Testis (tissue), 3 donors: ENCODE results near the gene COX4I2. TPM values are rescaled to one million over a fixed set of nuclear protein-coding genes. Genes with fewer than 3 reads are reported as not detected.
A peak's percentile ranks its signal among the peaks of the same experiment; 100 is the strongest.

Experiments
- DNase-seq: peaks from one replicate; pipeline ENCODE4 v3.0.0-alpha.2; 2019
- H3K27ac ChIP-seq, 2 donors: fragments of 200-600 bp; sonication (generic); one replicate each; pipeline ENCODE4 v1.5.1; 2019
- H3K27me3 ChIP-seq: fragments of 200-600 bp; sonication (generic); one replicate; pipeline ENCODE4 v1.5.1; 2019
- H3K36me3 ChIP-seq: fragments of 200-600 bp; sonication (generic); one replicate; pipeline ENCODE4 v1.5.1; 2017; ENCODE audit warnings: low read depth; ENCODE audit errors: missing control alignments
- H3K4me1 ChIP-seq: fragments of 200-600 bp; sonication (generic); one replicate; pipeline ENCODE4 v1.5.1; 2019
- H3K4me3 ChIP-seq, 2 donors: fragments of 200-600 bp; sonication (generic); one replicate each; pipeline ENCODE4 v1.5.1; 2017 to 2019
- H3K9me3 ChIP-seq: fragments of 200-600 bp; sonication (generic); one replicate; pipeline ENCODE4 v1.5.1; 2017
- CTCF ChIP-seq, 3 experiments: fragments of 450-650 bp in 2 of 3; fragments of 200-600 bp in 1 of 3; sonication (generic) in 1 of 3; IDR thresholded peaks; one replicate each; pipeline ENCODE4 v1.5.1; 2016 to 2019; ENCODE audit warnings: antibody characterized with exemption in 3 of 3, mild to moderate bottlenecking in 2 of 3, moderate library complexity in 1 of 3
- POLR2A ChIP-seq: fragments of 450-650 bp; IDR thresholded peaks from one replicate; pipeline ENCODE4 v1.6.1; 2017; ENCODE audit warnings: antibody characterized with exemption, mild to moderate bottlenecking, moderate library complexity
- WGBS, 2 donors: methylation state at CpG; one replicate each; pipeline ENCODE4 v1.1.5; 2018; 5-methylcytosine and 5-hydroxymethylcytosine counted together
- intact Hi-C: fragments of 100-400 bp; cut with DNase I; formaldehyde crosslinking; loops from one replicate; pipeline ENCODE4 v1.15.1; 2023; ENCODE audit warnings: low total_unique reads
- polyA plus RNA-seq: library from polyadenylated mRNA; stranded (reverse); fragments of 350-450 nt; fragmentation: Illumina TruSeq; extraction: RNeasy Lipid Tissue Mini Kit (QIAGEN cat#74804); gene quantifications from one replicate; pipeline ENCODE4 v1.2.3, GENCODE V29; 2014; ENCODE audit warnings: low read depth, low replicate concordance; ENCODE audit not compliant: insufficient read depth
- total RNA-seq, 2 donors: library from RNA; depleted of rRNA; stranded (reverse); fragments of >200 nt; gene quantifications; one replicate each; pipeline ENCODE4 v1.2.3, GENCODE V29; 2016

Gene COX4I2
- total and polyA plus RNA-seq, 3 donors from 2014 or later: 2.2 to 6.1 (median 6.0) TPM

- no peaks in the 10 kb centered on the region for H3K27me3 ChIP-seq
- TF ChIP-seq POLR2A (no peak), CTCF (IDR thresholded peaks at IDR 0.05) (no peak)
- H3K4me3 ChIP-seq: no peak overlapping the region
- no peaks in the 10 kb centered on the region for H3K9me3 ChIP-seq
- no peak for DNase-seq
- no peak overlapping the region for H3K27ac ChIP-seq
- no peaks in the 10 kb centered on the region for H3K36me3 ChIP-seq
- 88 to 96% methylated on average over 2 of the region's 2 CpGs for WGBS, 2 donors
- H3K4me1 ChIP-seq: peaks cover 8% of the 10 kb centered on the region
- intact Hi-C loops: no loop called here
These were observed 40.2 kb upstream of the COX4I2 start for GRCh38 chr20:31597481-31597855.

GRCh38 chr20:31602431-31602778 lies 35.3 kb upstream of the COX4I2 start:
- no peak for TF ChIP-seq CTCF (IDR thresholded peaks at IDR 0.05)
- no peak for TF ChIP-seq POLR2A
- Histone ChIP-seq H3K27ac (no peak overlapping the region), H3K4me3 (no peak overlapping the region), H3K36me3 (no peaks in the 10 kb centered on the region), H3K4me1 (peaks cover 6% of the 10 kb centered on the region), H3K9me3 (no peaks in the 10 kb centered on the region), H3K27me3 (no peaks in the 10 kb centered on the region)
- DNase-seq: no peak
- 57 to 85% methylated on average over 4 of the region's 4 CpGs for WGBS, 2 donors
- intact Hi-C loops: no loop called here

GRCh38 chr20:31602779-31603441 lies 34.8 kb upstream of the COX4I2 start:
- intact Hi-C loops: no loop called here
- no peak for DNase-seq
- 60 to 63% methylated on average over 15 to 17 of the region's 17 CpGs for WGBS, 2 donors
- Histone ChIP-seq H3K4me3 (no peak overlapping the region), H3K27ac (no peak overlapping the region), H3K36me3 (no peaks in the 10 kb centered on the region), H3K9me3 (no peaks in the 10 kb centered on the region), H3K27me3 (no peaks in the 10 kb centered on the region), H3K4me1 (peaks cover 6% of the 10 kb centered on the region)
- TF ChIP-seq CTCF (IDR thresholded peaks at IDR 0.05): no peak
- no peak for TF ChIP-seq POLR2A

- Histone ChIP-seq H3K4me3 (peak overlapping the region; percentile 58 to 60), H3K27ac (peak overlapping the region in 1 of 2 donors; percentile 67), H3K4me1 (peaks cover 16% of the 10 kb centered on the region), H3K9me3 (no peaks in the 10 kb centered on the region), H3K36me3 (no peaks in the 10 kb centered on the region), H3K27me3 (no peaks in the 10 kb centered on the region)
- WGBS, 2 donors: 11 to 17% methylated on average over 27 to 43 of the region's 43 CpGs
- intact Hi-C loops: no loop called here
- peak; percentile 96 for DNase-seq
- no peak for TF ChIP-seq CTCF (IDR thresholded peaks at IDR 0.05)
- TF ChIP-seq POLR2A: no peak
These were observed 33.7 kb upstream of the COX4I2 start for GRCh38 chr20:31603822-31604566.
